Hindlimb muscle (tissue), 1 donor: Measurements from ENCODE around the gene SMG6. TPM values are rescaled to one million over a fixed set of nuclear protein-coding genes. Genes with fewer than 3 reads are reported as not detected.

ENCODE experiments used
- DNase-seq: peaks from one replicate; pipeline ENCODE4 v3.0.0-alpha.2; 2013
- polyA plus RNA-seq: library from polyadenylated mRNA; unstranded; fragments of 120-200 nt; gene quantifications from one replicate; pipeline ENCODE4 v1.2.1, GENCODE V29; 2013; ENCODE audit not compliant: insufficient read length

The SMG6 gene
- polyA plus RNA-seq, 1 donor = 21.0 TPM

GRCh38 chr17:2101448-2102257 is 201.9 kb downstream of the SMG6 start:
- DNase-seq = no peak

GRCh38 chr17:2095536-2095910 is 208.1 kb downstream of the SMG6 start:
- no peak for DNase-seq

GRCh38 chr17:2094891-2095535 is 208.6 kb downstream of the SMG6 start:
- DNase-seq = no peak

GRCh38 chr17:2093349-2093748 is 210.2 kb downstream of the SMG6 start:
- no peak for DNase-seq

GRCh38 chr17:2092253-2092652 is 211.3 kb downstream of the SMG6 start:
- no peak for DNase-seq

- peak; percentile 83 for DNase-seq
Observed at GRCh38 chr17:2090804-2091534, 212.6 kb downstream of the SMG6 start.

GRCh38 chr17:2090210-2090641 is 213.4 kb downstream of the SMG6 start:
- DNase-seq = no peak

- DNase-seq = peak; percentile 69
Observed at GRCh38 chr17:2089021-2089422, 214.6 kb downstream of the SMG6 start.

GRCh38 chr17:2087597-2088211 is 215.9 kb downstream of the SMG6 start:
- peak; percentile 68 for DNase-seq

GRCh38 chr17:2086306-2086705 is 217.3 kb downstream of the SMG6 start:
- no peak for DNase-seq

GRCh38 chr17:2085648-2085949 is 218.0 kb downstream of the SMG6 start:
- peak; percentile 78 for DNase-seq

GRCh38 chr17:2084766-2085647 is 218.6 kb downstream of the SMG6 start:
- peak; percentile 88 for DNase-seq

GRCh38 chr17:2084036-2084765 is 219.4 kb downstream of the SMG6 start:
- DNase-seq = peak; percentile 71

- DNase-seq = peak; percentile 20
Observed at GRCh38 chr17:2083613-2084035, 220.0 kb downstream of the SMG6 start.

GRCh38 chr17:2082003-2082781 is 221.4 kb downstream of the SMG6 start:
- DNase-seq = no peak

- no peak for DNase-seq
Observed at GRCh38 chr17:2081564-2081963, 222.0 kb downstream of the SMG6 start.

GRCh38 chr17:2077040-2077439 is 226.5 kb downstream of the SMG6 start:
- no peak for DNase-seq

- DNase-seq = peak; percentile 62
Observed at GRCh38 chr17:2076087-2076984, 227.2 kb downstream of the SMG6 start.

- DNase-seq = peak; percentile 79
Observed at GRCh38 chr17:2075336-2076086, 228.1 kb downstream of the SMG6 start.
